ENCODE results near the gene TMEM250.
A peak's percentile ranks its signal among the peaks of the same experiment; 100 is the strongest.

The TMEM250 gene, protein sequence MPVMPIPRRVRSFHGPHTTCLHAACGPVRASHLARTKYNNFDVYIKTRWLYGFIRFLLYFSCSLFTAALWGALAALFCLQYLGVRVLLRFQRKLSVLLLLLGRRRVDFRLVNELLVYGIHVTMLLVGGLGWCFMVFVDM

DNA sequence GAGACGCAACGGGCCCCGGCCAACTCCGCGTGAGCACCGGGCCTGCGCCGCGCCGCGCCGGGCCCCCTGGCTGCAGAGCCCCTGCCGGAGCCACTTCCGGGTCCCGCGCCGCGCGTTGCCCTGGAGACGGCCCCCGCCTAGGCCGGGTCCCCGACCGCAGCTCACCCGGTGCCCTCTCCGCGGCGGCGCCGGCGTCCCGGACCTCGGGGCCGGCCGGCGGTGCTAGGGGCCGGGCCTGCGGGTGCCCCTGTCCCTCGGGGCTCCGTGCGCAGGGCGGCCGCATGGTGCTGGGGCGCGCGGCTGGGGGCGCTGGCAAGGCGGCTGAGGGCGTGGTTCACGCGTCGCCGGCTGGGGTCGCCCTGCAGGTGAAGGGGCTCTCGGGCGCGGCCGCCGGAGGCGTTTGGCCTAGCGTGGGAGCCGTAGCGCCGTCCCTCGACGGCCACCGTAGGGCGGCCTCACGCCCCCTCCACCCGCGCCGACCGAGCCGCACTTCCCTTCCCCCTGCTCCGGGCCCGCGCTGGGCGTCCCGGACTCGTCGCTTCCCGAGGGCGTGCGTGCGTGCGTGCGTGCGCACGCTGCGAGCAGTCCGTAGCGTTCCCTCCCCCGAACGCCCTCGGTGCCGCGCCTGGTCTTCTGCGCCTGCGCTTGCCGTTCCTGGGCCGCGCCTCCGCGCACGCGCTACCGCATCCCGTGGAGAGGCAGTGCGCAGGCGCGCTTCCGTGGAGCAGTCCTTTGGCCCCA, at the start of gene TMEM250:
Gene TMEM250, minus strand, starts transcription at position 556 of the 741 bp plus-strand sequence. CDS start 1,975 bp downstream, outside the sequence.
- TF ChIP-seq SP1 (IDR thresholded peaks at IDR 0.05) (no peak), BHLHE40 (IDR thresholded peaks at IDR 0.05; ENCODE audit: borderline replicate concordance) (no peak), FOXM1 (IDR thresholded peaks at IDR 0.05; ENCODE audit: borderline replicate concordance) (peak; percentile 65), FOXK2 (IDR thresholded peaks at IDR 0.05) (no peak)
- ChIA-PET POLR2A (interaction anchor here (0.9 to 2.1 kb wide), 4 partner anchors 9 to 149 kb away, joined by 3 to 11 read pairs (median 3); no protein-coding TSS in a partner anchor), CTCF (interaction anchor here (1.0 to 1.1 kb wide), 2 partner anchors 20 to 28 kb away, joined by 3 read pairs; no protein-coding TSS in a partner anchor)
- peak; percentile 97 for DNase-seq (ENCODE audit: extremely low spot score)

DNA sequence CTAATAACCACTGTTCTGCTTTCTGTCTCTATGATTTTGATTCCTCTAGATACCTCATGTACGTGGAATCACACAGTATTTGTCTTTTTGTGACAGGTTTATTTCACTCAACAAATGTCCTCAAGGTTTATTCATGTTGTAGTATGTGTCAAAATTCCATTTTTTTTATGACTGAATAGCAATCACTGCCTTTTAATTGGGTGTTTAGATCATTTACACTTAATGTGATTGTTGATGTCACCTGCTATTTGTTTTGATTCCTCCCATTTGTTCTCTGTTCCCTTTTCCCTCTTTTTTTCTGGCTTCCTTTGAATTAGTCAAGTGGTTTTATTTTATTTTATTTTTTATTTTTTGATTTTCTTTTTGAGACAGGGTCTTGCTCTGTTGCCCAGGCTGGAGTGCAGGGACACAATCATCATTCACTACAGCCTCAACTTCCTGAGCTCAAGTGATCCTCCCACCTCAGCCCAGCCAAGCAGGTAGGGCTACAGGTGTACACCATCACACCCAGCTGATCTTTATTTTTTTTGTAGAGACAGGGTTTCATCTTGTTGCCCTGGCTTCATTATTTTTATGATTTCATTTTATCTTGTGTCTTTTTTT, 44.7 kb upstream of the TMEM250 start:
- DNase-seq (ENCODE audit: extremely low spot score), result no peak
- CTCF ChIA-PET, result no interaction called here
- TF ChIP-seq SUZ12 (IDR thresholded peaks at IDR 0.05) (no peak), ZNF384 (IDR thresholded peaks at IDR 0.05) (no peak), LEF1 (IDR thresholded peaks at IDR 0.05; ENCODE audit: borderline replicate concordance) (no peak), HDGF (IDR thresholded peaks at IDR 0.05; ENCODE audit: borderline replicate concordance) (no peak), NFRKB (IDR thresholded peaks at IDR 0.05) (no peak), BHLHE40 (IDR thresholded peaks at IDR 0.05; ENCODE audit: borderline replicate concordance) (no peak), FOXK2 (IDR thresholded peaks at IDR 0.05) (no peak)
- POLR2A ChIA-PET, result no interaction called here

DNA sequence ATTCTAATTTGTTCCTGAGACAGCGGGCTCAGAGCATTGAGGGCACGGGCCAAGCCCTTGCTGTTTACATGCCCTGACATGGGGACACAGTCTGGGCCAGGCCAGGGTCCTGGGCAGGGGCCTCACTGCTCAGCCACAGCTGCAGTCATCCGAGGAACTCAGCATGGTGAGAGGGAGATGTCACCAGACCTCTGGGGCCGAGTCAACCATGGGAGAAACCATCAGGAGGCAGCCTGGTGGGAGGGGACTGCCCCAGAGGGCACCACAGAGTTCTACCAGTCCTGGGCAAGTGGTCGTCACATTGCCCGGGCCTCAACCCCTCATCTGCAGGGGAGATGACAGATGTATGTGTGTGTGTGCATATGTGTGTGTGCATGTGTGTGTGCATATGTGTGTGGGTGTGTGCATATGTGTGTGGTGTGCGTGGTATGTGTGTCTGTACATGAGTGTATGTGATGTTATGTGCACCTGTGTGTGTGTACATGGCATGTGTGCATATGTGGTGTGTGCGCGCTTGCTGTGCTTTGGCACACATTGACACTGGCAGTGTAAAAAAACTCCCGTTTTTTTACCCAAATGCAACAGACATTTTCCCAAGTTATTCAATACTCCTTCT, 42.4 kb upstream of the TMEM250 start:
- TF ChIP-seq ZNF384 (IDR thresholded peaks at IDR 0.05), result no peak
- no peak for TF ChIP-seq NFRKB (IDR thresholded peaks at IDR 0.05)
- TF ChIP-seq SP1 (IDR thresholded peaks at IDR 0.05), result no peak
- no peak for TF ChIP-seq SUZ12 (IDR thresholded peaks at IDR 0.05)
- TF ChIP-seq HDGF (IDR thresholded peaks at IDR 0.05; ENCODE audit: borderline replicate concordance), result no peak
- TF ChIP-seq, protein P1, sequence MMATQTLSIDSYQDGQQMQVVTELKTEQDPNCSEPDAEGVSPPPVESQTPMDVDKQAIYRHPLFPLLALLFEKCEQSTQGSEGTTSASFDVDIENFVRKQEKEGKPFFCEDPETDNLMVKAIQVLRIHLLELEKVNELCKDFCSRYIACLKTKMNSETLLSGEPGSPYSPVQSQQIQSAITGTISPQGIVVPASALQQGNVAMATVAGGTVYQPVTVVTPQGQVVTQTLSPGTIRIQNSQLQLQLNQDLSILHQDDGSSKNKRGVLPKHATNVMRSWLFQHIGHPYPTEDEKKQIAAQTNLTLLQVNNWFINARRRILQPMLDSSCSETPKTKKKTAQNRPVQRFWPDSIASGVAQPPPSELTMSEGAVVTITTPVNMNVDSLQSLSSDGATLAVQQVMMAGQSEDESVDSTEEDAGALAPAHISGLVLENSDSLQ (IDR thresholded peaks at IDR 0.05), result no peak
- TF ChIP-seq FOXA1 (IDR thresholded peaks at IDR 0.05), result no peak
- TF ChIP-seq CTBP1 (IDR thresholded peaks at IDR 0.05; ENCODE audit: borderline replicate concordance), result no peak
- no peak for TF ChIP-seq BHLHE40 (IDR thresholded peaks at IDR 0.05; ENCODE audit: borderline replicate concordance)
- no peak for TF ChIP-seq FOXK2 (IDR thresholded peaks at IDR 0.05)
- TF ChIP-seq LEF1 (IDR thresholded peaks at IDR 0.05; ENCODE audit: borderline replicate concordance), result no peak
- TF ChIP-seq TARDBP (IDR thresholded peaks at IDR 0.05), result no peak
- no peak for TF ChIP-seq L3MBTL2 (conservative IDR thresholded peaks at IDR 0.05)
- TF ChIP-seq ELF4 (IDR thresholded peaks at IDR 0.05), result no peak
- CTCF ChIA-PET, result no interaction called here
- DNase-seq (ENCODE audit: extremely low spot score), result no peak
- POLR2A ChIA-PET, result no interaction called here

DNA sequence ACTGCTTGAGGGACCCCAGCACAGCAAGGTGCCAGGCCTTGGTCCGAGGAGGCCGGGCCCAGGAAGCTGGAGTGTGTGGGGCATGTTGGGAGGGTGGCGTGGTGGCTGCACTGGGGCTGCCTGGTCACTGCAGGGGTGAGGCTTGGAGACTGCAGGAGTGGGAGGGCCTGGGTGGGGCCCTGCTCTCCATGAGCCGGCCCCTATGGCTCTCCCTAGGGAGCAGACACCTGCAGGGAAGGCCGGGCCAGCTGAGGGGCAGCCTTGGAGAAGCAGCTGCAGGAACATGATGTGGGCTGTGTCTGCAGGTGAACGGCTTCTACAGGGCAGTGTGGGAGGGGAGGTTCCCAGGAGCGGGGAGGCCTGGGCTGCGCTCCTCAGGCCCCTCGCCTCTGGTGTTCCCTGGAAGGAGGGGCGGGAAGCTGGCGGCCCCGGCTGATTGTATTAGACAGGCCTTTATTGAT, 41.7 kb upstream of the TMEM250 start:
- CTCF ChIA-PET, result interaction anchor here (1.2 kb wide), 1 partner anchor 10 kb away, joined by 3 read pairs; no protein-coding TSS in a partner anchor
- POLR2A ChIA-PET, result no interaction called here
- DNase-seq (ENCODE audit: extremely low spot score), result no peak
- no peak for TF ChIP-seq FOXM1 (IDR thresholded peaks at IDR 0.05; ENCODE audit: borderline replicate concordance)
- TF ChIP-seq ARNT (IDR thresholded peaks at IDR 0.05), result no peak
- no peak for TF ChIP-seq TARDBP (IDR thresholded peaks at IDR 0.05)
- no peak for TF ChIP-seq HDGF (IDR thresholded peaks at IDR 0.05; ENCODE audit: borderline replicate concordance)
- TF ChIP-seq NFRKB (IDR thresholded peaks at IDR 0.05), result no peak
- TF ChIP-seq, protein P1 (IDR thresholded peaks at IDR 0.05), result no peak
- no peak for TF ChIP-seq LEF1 (IDR thresholded peaks at IDR 0.05; ENCODE audit: borderline replicate concordance)
- TF ChIP-seq ELF4 (IDR thresholded peaks at IDR 0.05), result no peak
- TF ChIP-seq FOXA1 (IDR thresholded peaks at IDR 0.05), result no peak
- no peak for TF ChIP-seq SP1 (IDR thresholded peaks at IDR 0.05)
- TF ChIP-seq SUZ12 (IDR thresholded peaks at IDR 0.05), result no peak
- no peak for TF ChIP-seq BHLHE40 (IDR thresholded peaks at IDR 0.05; ENCODE audit: borderline replicate concordance)
- no peak for TF ChIP-seq ZNF384 (IDR thresholded peaks at IDR 0.05)
- TF ChIP-seq FOXK2 (IDR thresholded peaks at IDR 0.05), result no peak
- no peak for TF ChIP-seq CTBP1 (IDR thresholded peaks at IDR 0.05; ENCODE audit: borderline replicate concordance)
- no peak for TF ChIP-seq L3MBTL2 (conservative IDR thresholded peaks at IDR 0.05)

DNA sequence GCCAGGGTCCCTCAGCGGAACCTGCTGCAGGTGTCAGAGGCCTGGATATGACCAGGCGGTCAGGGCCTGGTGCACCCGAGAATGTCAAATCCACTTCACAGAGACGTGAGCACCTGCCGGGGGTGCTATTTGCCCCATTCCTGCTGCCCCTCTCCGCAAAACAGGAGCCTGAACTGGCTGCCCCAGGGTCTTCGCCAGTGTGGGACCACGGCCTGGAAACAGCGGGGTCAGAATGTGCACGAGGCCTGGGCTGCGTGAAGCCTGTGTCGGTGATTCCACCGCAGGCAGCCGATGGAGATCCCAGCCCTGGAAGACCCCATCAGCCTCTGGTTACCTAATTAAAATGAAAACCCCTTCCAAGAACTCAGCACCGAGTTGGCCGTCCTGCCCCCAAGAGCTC, 41.2 kb upstream of the TMEM250 start:
- CTCF ChIA-PET, result interaction anchor here (1.2 kb wide), 1 partner anchor 10 kb away, joined by 3 read pairs; no protein-coding TSS in a partner anchor
- TF ChIP-seq LEF1 (IDR thresholded peaks at IDR 0.05; ENCODE audit: borderline replicate concordance) (no peak), HDGF (IDR thresholded peaks at IDR 0.05; ENCODE audit: borderline replicate concordance) (no peak), NFRKB (IDR thresholded peaks at IDR 0.05) (no peak), CTBP1 (IDR thresholded peaks at IDR 0.05; ENCODE audit: borderline replicate concordance) (no peak), FOXK2 (IDR thresholded peaks at IDR 0.05) (no peak), ARNT (IDR thresholded peaks at IDR 0.05) (no peak), SUZ12 (IDR thresholded peaks at IDR 0.05) (no peak), L3MBTL2 (conservative IDR thresholded peaks at IDR 0.05) (no peak)
- POLR2A ChIA-PET, result no interaction called here

More for the DNA sequence above, 41.2 kb upstream of the TMEM250 start:
- no peak for DNase-seq (ENCODE audit: extremely low spot score)

All from HEK293T (cell line).